Natural killer cell (primary cell): Measurements from ENCODE around the gene CORIN. TPM values are rescaled to one million over a fixed set of nuclear protein-coding genes. Genes with fewer than 3 reads are reported as not detected.
A peak's percentile ranks its signal among the peaks of the same experiment; 100 is the strongest.

Source experiments
- ATAC-seq, 3 donors: fragments of 150-1000 bp in 2 of 3; fragments of 200-7000 bp in 1 of 3; cut with Tn5 transposase; 1 replicate in 1 of 3; 2 replicates in 2 of 3; pipeline ENCODE4 v1.10.0; 2021; ENCODE audit warnings: mild to moderate bottlenecking in 2 of 3, moderate library complexity in 2 of 3
- DNase-seq, 2 donors: peaks; one replicate each; pipeline versions ENCODE4 v3.0.0 to v3.0.0-alpha.2; 2013 to 2021; ENCODE audit warnings: mixed read lengths in 1 of 2
- H3K27ac ChIP-seq: one replicate; pipeline ENCODE4 v1.5.1; 2013; ENCODE audit warnings: mild to moderate bottlenecking, low read length
- H3K27me3 ChIP-seq: one replicate; pipeline ENCODE4 v1.6.1; 2013; ENCODE audit warnings: low read length; ENCODE audit not compliant: control insufficient read depth, insufficient read depth
- H3K36me3 ChIP-seq: one replicate; pipeline ENCODE4 v1.6.1; 2013; ENCODE audit warnings: low read length; ENCODE audit not compliant: control insufficient read depth, insufficient read depth
- H3K4me1 ChIP-seq: one replicate; pipeline ENCODE4 v1.6.1; 2013; ENCODE audit warnings: low read length; ENCODE audit not compliant: control insufficient read depth, insufficient read depth
- H3K4me3 ChIP-seq: one replicate; pipeline ENCODE4 v1.5.1; 2013; ENCODE audit warnings: low read length
- H3K9me3 ChIP-seq: one replicate; pipeline ENCODE4 v1.6.1; 2013; ENCODE audit warnings: low read length; ENCODE audit not compliant: control insufficient read depth, insufficient read depth
- H3K27ac Mint-ChIP-seq, 2 donors: one replicate each; pipeline ENCODE4 v1.8.0; 2022; ENCODE audit warnings: mild to moderate bottlenecking in 2 of 2, mixed read lengths in 2 of 2, moderate library complexity in 1 of 2
- H3K27me3 Mint-ChIP-seq, 2 donors: one replicate each; pipeline ENCODE4 v1.8.0; 2022; ENCODE audit warnings: low read depth in 2 of 2, mixed read lengths in 2 of 2
- H3K36me3 Mint-ChIP-seq: one replicate; pipeline ENCODE4 v1.8.0; 2022; ENCODE audit warnings: mixed read lengths
- H3K4me1 Mint-ChIP-seq, 2 donors: one replicate each; pipeline ENCODE4 v1.8.0; 2022; ENCODE audit warnings: mixed read lengths in 2 of 2
- H3K4me3 Mint-ChIP-seq: one replicate; pipeline ENCODE4 v1.8.0; 2022; ENCODE audit warnings: mild to moderate bottlenecking, moderate library complexity, mixed read lengths
- H3K9me3 Mint-ChIP-seq, 2 donors: one replicate each; pipeline ENCODE4 v1.8.0; 2022; ENCODE audit warnings: mixed read lengths in 2 of 2
- CTCF ChIP-seq: fragments of 200-600 bp; IDR thresholded peaks from one replicate; pipeline ENCODE4 v1.8.0; 2022; ENCODE audit warnings: antibody characterized with exemption
- WGBS: methylation state at CpG from one replicate; pipeline ENCODE4 v1.1.7; 2013; ENCODE audit warnings: missing lambda C conversion rate; ENCODE audit not compliant: insufficient coverage; 5-methylcytosine and 5-hydroxymethylcytosine counted together
- intact Hi-C: fragments of 100-400 bp; cut with micrococcal nuclease; formaldehyde crosslinking; loops from one replicate; pipeline ENCODE4 v1.14.2; 2022
- total RNA-seq, 4 donors: library from RNA; stranded (reverse); fragments of 120-200 nt in 1 of 4; gene quantifications; one replicate each; pipeline versions ENCODE4 v1.2.3 to v1.2.4, GENCODE V29; 2013 to 2022

Gene CORIN
- total RNA-seq, 3 donors from 2014 or later (not counting 1 experiment from before 2014, with no cell fraction given): 0.78 TPM; not detected in 2

- peak in 2 of 3 donors; percentile 60 to 68 for ATAC-seq
- H3K9me3 Mint-ChIP-seq: no peaks in the 10 kb centered on the region
These were observed 169.0 kb downstream of the CORIN start for GRCh38 chr4:47668810-47669408.

GRCh38 chr4:47668256-47668655 lies 169.6 kb downstream of the CORIN start:
- no peaks in the 10 kb centered on the region for H3K4me1 ChIP-seq
- peaks cover 16 to 53% of the 10 kb centered on the region in 2 donors for H3K27me3 Mint-ChIP-seq
- no peak overlapping the region for H3K4me3 ChIP-seq
- no peak for TF ChIP-seq CTCF
- no peaks in the 10 kb centered on the region for H3K9me3 Mint-ChIP-seq
- H3K27me3 ChIP-seq: no peaks in the 10 kb centered on the region
- intact Hi-C loops: loop anchor here (1.0 to 2.0 kb wide), 2 partner anchors 171 to 265 kb away; partner anchors contain the start of gene CORIN
- 93% methylated on average over 2 of the region's 2 CpGs for WGBS
- no peaks in the 10 kb centered on the region for H3K36me3 Mint-ChIP-seq
- H3K36me3 ChIP-seq: no peaks in the 10 kb centered on the region
- no peaks in the 10 kb centered on the region for H3K9me3 ChIP-seq
- H3K27ac Mint-ChIP-seq: no peak overlapping the region
- H3K27ac ChIP-seq: no peak overlapping the region
- DNase-seq (no peak), ATAC-seq (no peak)
- H3K4me3 Mint-ChIP-seq: no peak overlapping the region
- H3K4me1 Mint-ChIP-seq: no peaks in the 10 kb centered on the region

More at GRCh38 chr4:47668810-47669408, 169.0 kb downstream of the CORIN start:
- no peak overlapping the region for H3K4me3 Mint-ChIP-seq
- H3K36me3 ChIP-seq: no peaks in the 10 kb centered on the region
- intact Hi-C loops: loop anchor here (1.0 to 2.0 kb wide), 2 partner anchors 170 to 264 kb away; partner anchors contain the start of gene CORIN
- H3K4me1 ChIP-seq: no peaks in the 10 kb centered on the region
- no peaks in the 10 kb centered on the region for H3K4me1 Mint-ChIP-seq
- 29% methylated on average over 8 of the region's 11 CpGs for WGBS
- H3K27ac ChIP-seq: no peak overlapping the region
- no peaks in the 10 kb centered on the region for H3K27me3 ChIP-seq
- H3K27me3 Mint-ChIP-seq: peaks cover 16 to 58% of the 10 kb centered on the region in 2 donors
- no peaks in the 10 kb centered on the region for H3K36me3 Mint-ChIP-seq
- H3K9me3 ChIP-seq: no peaks in the 10 kb centered on the region
- TF ChIP-seq CTCF: peak; percentile 68
- DNase-seq: peak in 1 of 2 donors; percentile 70
- H3K27ac Mint-ChIP-seq: no peak overlapping the region
- no peak overlapping the region for H3K4me3 ChIP-seq

GRCh38 chr4:47667552-47667951 lies 170.3 kb downstream of the CORIN start:
- intact Hi-C loops: no loop called here
- WGBS: 92% methylated on average over 3 of the region's 3 CpGs
- TF ChIP-seq CTCF: no peak
- Histone ChIP-seq H3K27ac (no peak overlapping the region), H3K9me3 (no peaks in the 10 kb centered on the region), H3K36me3 (no peaks in the 10 kb centered on the region), H3K4me3 (no peak overlapping the region), H3K27me3 (no peaks in the 10 kb centered on the region), H3K4me1 (no peaks in the 10 kb centered on the region)
- no peak for ATAC-seq
- Mint-ChIP-seq H3K4me1 (no peaks in the 10 kb centered on the region), H3K4me3 (no peak overlapping the region), H3K27me3 (peaks cover 16 to 51% of the 10 kb centered on the region in 2 donors), H3K27ac (no peak overlapping the region), H3K36me3 (no peaks in the 10 kb centered on the region), H3K9me3 (no peaks in the 10 kb centered on the region)
- DNase-seq: no peak
